ENCODE data around the gene KCNJ4.

- TF ChIP-seq NRF1 (conservative IDR thresholded peaks at IDR 0.05; ENCODE audit: low read depth, low read length) (no peak), EZH2 (IDR thresholded peaks at IDR 0.05; ENCODE audit: borderline replicate concordance, control insufficient read depth, low read depth, low read length) (no peak), ZNF274 (IDR thresholded peaks at IDR 0.05; ENCODE audit: insufficient read depth, insufficient read length) (no peak)
Observed at GRCh38 chr22:38419858-38420160, 35.2 kb downstream of the KCNJ4 start.
